ENCODE measurements around the gene BTBD2.

Gene BTBD2

DNA sequence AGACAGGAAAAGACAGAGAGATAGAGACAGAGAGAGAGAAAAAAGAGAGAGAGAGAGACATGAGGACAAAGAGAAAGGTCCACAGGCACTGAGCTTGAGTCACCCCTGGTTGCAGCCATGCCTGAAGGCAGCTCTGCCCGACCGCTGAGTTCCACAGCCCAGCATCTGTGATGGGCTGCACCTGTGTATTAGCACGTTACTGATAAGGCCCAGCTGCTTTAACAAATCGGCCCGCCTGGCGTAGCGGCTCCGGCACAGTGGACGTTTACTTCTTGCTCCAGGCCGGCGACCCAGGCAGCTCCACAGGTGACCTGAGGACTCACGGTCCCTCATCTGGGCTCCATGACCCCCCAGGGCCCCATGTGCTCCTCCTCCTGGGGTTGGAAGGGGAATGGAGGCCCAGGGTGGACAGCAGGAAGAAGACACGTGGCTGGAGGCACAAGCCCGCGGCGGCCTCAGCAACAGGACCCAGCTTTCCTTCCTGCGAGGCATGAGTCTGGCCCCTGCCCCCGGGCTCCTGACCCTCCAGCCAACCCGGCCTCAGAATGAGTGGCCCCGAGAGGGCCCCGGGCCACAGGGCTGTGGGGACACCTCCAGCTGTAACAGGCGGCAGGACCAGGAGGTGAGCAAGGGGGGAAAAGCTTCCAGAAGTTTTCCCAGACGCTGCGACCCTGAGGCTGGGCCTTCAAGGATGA lies 78.5 kb downstream of the BTBD2 start:
- DNase-seq = no peak

GRCh38 chr19:1936430-1936829 lies 79.1 kb downstream of the BTBD2 start:
- DNase-seq = no peak

DNA sequence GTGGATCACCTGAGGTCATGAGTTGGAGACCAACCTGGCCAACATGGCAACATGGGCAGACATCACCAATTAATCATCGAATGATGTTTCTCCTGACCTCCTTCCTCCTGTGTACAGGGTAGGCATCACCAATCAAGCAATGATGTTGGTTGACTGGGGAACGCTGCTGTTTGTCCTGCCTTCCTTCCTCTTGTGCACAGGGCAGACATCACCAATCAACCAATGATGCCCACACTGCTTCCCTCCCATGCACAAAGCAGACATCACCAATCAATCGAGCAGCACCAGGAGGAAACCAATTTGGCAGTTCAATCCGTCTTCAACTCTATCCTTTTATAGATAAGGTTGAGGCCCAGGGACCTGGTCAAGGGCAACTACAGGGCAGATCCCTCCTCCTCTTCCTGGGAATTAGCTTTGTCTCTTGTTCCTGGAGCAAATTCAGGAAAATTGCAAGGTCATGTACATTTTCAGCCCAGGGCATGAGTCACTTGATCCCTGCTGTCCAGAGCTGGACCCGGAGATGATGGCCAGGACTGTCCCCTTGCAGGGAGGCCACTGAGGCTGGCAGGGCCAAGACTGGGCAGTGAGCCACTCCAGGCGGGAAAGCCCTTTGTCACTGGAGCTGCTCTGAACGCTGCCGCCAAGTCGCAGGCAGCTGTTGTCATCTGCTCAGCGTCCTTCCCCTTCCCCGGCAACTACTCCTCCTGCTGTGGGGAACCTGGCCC lies 79.9 kb downstream of the BTBD2 start:
- DNase-seq = peak; percentile 56

All from right hindlimb (tissue), 1 donor.